GM13976 (cell line): ENCODE measurements around the gene PRPF4.
"Not testable (repeated sequence)": the region's sequence is repeated elsewhere in the genome, so short reads cannot be mapped to it uniquely, and the experiment has no call there.

Source experiments
- DNase-seq: peaks from one replicate; pipeline ENCODE4 v3.0.0; 2012; ENCODE audit warnings: low spot score
- CTCF ChIP-seq: IDR thresholded peaks from 2 replicates; pipeline ENCODE4 v1.5.1; 2012; ENCODE audit warnings: borderline replicate concordance, mild to moderate bottlenecking; ENCODE audit not compliant: insufficient read depth; ENCODE audit errors: extremely low read depth, missing control alignments, control extremely low read depth
- in situ Hi-C: fragments of 300-500 bp; cut with MboI; formaldehyde crosslinking; loops from one replicate; pipeline ENCODE4 v1.12.0; 2022; ENCODE audit warnings: low sequenced_read_pairs, mixed read lengths, inconsistent platforms; ENCODE audit not compliant: unreplicated experiment

PRPF4 gene

DNA sequence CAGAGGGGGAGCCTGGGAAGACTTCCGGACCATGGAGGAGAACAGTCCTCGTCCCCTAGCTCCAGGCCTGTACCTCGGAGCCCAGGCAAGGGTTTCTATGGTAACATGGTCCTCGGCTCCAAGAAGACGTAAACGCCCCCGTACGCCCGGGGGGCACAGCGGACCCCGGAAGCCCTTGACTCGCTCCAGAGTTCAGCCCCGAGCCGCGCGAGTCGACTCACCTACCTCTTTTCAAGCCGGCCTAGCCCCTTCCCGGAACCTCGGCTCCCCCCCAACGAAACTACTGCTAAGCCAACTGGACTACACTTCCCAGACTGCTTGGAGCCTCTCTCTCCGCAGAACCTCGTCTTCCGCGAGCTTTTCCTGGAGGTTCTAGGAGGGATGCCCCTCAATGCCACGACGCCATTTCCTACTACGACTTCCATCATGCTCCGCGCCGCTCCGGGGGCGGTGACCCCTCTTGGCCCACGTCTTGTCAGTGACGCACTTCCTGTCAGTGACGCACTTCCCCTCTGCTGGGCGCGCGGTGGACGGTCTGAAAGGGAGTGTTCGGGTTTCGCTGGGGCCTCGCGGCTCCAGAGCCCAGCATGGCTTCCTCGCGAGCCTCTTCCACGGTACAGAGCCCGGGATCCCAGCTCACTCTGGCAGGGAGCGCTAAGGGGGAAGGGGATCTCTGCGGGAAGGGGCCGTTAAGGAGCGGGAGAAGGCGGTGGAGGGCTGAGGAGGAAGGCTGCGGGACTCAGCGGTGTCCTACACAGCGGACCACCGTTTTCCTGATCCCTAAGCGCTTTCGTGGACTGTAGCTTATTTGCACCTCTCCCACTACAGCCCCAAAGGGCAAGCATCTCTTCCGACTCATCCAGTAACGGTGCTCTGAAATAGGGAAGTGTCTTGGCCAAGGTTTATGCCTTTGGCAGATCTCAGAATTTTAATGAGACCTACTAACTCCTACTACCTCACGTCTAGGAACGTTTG, at the start of gene PRPF4, which contains the start of gene CDC26:
Gene PRPF4, plus strand, starts transcription at position 502 of the 975 bp plus-strand sequence. Its CDS starts 86 bp downstream, at position 588.
Gene CDC26, minus strand, starts transcription at position 416 of the 975 bp plus-strand sequence. CDS start 3,065 bp downstream, outside the sequence.
- TF ChIP-seq CTCF: peak; percentile 12
- peak; percentile 97 for DNase-seq
- in situ Hi-C loops: no loop called here

- in situ Hi-C loops: no loop called here
- no peak for TF ChIP-seq CTCF
- DNase-seq: no peak
These were observed 48.0 kb upstream of the PRPF4 start for GRCh38 chr9:113227436-113227835.

- no peak for TF ChIP-seq CTCF
- DNase-seq: no peak
- in situ Hi-C loops: no loop called here
These were observed 47.3 kb upstream of the PRPF4 start for GRCh38 chr9:113228130-113228665.

DNA sequence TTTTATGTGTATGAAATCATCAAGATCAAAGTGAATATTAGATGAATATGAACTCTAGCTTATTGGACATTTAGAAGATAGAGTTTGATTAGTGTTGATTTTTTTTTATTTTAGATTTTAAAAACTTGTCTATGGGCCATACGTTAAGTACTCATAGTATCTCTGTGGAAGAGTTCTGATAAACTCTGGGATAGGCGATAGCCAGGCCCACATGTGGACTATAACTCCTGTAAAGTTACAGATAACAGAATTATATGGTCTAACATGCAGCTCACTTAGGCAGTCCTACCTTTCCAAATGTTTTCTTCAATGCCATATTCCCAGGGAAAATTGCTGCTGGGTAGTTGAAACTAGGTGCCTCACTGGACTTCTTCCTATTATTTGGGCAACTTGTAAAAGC, 43.8 kb upstream of the PRPF4 start:
- in situ Hi-C loops: no loop called here
- TF ChIP-seq CTCF: no peak
- DNase-seq: no peak

DNA sequence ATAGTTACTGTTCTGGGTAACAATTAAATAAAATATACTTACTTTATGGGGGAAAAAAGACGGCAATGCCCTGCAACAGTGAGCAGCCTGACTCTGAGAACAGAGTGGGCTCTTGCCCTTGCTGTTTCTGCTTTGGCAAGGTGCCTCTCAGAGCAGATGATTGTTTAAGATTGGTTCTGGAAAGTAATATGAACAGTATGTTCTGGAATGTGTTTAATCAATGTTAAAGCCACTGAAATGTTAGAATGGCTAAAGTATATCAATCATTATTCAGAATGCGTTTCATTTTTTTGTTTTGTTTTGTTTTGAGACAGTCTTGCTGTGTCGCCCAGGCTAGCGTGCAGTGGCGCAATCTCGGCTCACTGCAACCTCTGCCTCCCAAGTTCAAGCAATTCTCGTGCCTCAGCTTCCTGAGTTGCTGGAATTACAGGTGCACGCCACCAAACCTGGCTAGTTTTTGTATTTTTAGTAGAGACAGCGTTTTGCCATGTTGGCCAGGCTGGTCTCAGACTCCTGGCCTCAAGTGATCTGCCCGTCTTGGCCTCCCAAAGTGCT, 39.7 kb upstream of the PRPF4 start:
- in situ Hi-C loops, DNase-seq: not testable (repeated sequence)

GRCh38 chr9:113237026-113237425, 38.4 kb upstream of the PRPF4 start:
- DNase-seq: no peak
- TF ChIP-seq CTCF: no peak
- in situ Hi-C loops: no loop called here
